ENCODE measurements around the gene TRPM7. TPM values are rescaled to one million over a fixed set of nuclear protein-coding genes. Genes with fewer than 3 reads are reported as not detected.
A peak's percentile ranks its signal among the peaks of the same experiment; 100 is the strongest.

Gene TRPM7
- total and polyA plus RNA-seq, 9 of the 15 experiments (the other 6 are each of a cell fraction or from before 2014, with no cell fraction given), result 12.3 to 59.2 (median 31.5) TPM

DNA sequence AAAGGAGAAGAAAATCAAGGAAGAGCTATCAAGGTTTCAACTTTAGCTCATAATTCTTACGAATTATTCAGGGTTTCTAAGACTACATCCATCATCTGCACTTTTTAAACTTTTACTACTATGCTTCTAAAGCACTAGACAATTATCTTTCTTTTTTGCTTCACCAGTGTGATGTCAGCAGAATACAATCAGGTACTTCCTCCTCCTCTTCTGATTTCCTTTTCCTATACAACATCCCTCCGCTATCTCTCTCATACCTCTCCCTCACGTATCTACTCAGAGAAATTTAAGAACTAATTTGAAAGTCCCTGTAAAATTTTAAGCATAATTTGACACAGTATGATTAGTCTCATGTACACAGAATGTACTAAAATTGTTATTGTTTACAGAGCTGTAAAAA is 92.8 kb downstream of the TRPM7 start (continued):
- TF ChIP-seq RCOR1 (IDR thresholded peaks at IDR 0.05; ENCODE audit: borderline replicate concordance in 1 of 2, low read depth in 2 of 2, low read length in 2 of 2) (peak in 1 of 2 experiments; percentile 77; a peak in 1 of 4 replicates), ZNF197 (CRISPR knock-in tag; IDR thresholded peaks at IDR 0.05; ENCODE audit: low read depth) (no peak), ZNF75A (CRISPR knock-in tag; IDR thresholded peaks at IDR 0.05) (no peak), ETS2 (tag; IDR thresholded peaks at IDR 0.05; ENCODE audit: borderline replicate concordance, poor library complexity, severe bottlenecking) (no peak), THAP7 (CRISPR knock-in tag; IDR thresholded peaks at IDR 0.05) (no peak), PHF20 (IDR thresholded peaks at IDR 0.05; ENCODE audit: partially characterized antibody) (no peak), U2AF2 (optimal IDR thresholded peaks at IDR 0.05; ENCODE audit: low read depth, low read length) (no peak), SRSF9 (IDR thresholded peaks at IDR 0.05; ENCODE audit: borderline replicate concordance, low read depth, low read length) (no peak), SMAD1 (IDR thresholded peaks at IDR 0.05; ENCODE audit: low read depth, low read length, partially characterized antibody) (no peak), PHF8 (IDR thresholded peaks at IDR 0.05; ENCODE audit: borderline replicate concordance, low read length) (no peak)
- TF ChIP-seq, protein P1, sequence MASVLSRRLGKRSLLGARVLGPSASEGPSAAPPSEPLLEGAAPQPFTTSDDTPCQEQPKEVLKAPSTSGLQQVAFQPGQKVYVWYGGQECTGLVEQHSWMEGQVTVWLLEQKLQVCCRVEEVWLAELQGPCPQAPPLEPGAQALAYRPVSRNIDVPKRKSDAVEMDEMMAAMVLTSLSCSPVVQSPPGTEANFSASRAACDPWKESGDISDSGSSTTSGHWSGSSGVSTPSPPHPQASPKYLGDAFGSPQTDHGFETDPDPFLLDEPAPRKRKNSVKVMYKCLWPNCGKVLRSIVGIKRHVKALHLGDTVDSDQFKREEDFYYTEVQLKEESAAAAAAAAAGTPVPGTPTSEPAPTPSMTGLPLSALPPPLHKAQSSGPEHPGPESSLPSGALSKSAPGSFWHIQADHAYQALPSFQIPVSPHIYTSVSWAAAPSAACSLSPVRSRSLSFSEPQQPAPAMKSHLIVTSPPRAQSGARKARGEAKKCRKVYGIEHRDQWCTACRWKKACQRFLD (CRISPR knock-in tag; IDR thresholded peaks at IDR 0.05), result no peak
- TF ChIP-seq, protein P2, sequence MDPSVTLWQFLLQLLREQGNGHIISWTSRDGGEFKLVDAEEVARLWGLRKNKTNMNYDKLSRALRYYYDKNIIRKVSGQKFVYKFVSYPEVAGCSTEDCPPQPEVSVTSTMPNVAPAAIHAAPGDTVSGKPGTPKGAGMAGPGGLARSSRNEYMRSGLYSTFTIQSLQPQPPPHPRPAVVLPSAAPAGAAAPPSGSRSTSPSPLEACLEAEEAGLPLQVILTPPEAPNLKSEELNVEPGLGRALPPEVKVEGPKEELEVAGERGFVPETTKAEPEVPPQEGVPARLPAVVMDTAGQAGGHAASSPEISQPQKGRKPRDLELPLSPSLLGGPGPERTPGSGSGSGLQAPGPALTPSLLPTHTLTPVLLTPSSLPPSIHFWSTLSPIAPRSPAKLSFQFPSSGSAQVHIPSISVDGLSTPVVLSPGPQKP (CRISPR knock-in tag; IDR thresholded peaks at IDR 0.05), result no peak
- TF ChIP-seq, protein P3, sequence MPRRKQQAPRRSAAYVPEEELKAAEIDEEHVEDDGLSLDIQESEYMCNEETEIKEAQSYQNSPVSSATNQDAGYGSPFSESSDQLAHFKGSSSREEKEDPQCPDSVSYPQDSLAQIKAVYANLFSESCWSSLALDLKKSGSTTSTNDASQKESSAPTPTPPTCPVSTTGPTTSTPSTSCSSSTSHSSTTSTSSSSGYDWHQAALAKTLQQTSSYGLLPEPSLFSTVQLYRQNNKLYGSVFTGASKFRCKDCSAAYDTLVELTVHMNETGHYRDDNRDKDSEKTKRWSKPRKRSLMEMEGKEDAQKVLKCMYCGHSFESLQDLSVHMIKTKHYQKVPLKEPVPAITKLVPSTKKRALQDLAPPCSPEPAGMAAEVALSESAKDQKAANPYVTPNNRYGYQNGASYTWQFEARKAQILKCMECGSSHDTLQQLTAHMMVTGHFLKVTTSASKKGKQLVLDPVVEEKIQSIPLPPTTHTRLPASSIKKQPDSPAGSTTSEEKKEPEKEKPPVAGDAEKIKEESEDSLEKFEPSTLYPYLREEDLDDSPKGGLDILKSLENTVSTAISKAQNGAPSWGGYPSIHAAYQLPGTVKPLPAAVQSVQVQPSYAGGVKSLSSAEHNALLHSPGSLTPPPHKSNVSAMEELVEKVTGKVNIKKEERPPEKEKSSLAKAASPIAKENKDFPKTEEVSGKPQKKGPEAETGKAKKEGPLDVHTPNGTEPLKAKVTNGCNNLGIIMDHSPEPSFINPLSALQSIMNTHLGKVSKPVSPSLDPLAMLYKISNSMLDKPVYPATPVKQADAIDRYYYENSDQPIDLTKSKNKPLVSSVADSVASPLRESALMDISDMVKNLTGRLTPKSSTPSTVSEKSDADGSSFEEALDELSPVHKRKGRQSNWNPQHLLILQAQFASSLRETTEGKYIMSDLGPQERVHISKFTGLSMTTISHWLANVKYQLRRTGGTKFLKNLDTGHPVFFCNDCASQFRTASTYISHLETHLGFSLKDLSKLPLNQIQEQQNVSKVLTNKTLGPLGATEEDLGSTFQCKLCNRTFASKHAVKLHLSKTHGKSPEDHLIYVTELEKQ (CRISPR knock-in tag; IDR thresholded peaks at IDR 0.05), result no peak
